ENCODE measurements around the gene PARD3B.

Gene PARD3B

DNA sequence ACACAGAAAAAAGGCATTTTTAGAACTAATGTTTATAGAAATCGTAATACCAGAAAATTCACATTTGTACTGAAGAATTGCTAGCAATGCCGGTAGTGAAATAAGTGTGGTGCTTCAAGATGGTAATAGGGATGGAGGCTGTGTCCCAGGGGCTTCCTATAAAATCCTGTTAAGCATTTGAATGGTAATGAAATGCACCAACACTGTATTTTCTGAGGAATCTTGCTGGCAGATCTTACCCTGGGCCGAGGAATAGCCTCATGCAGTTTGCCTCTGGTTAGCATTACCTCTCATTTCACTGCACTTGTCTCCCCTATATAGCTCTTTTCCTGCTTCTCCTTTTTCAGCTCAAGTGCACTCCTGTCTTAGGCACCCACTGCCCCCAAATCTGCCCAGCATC lies 635.5 kb downstream of the PARD3B start:
- DNase-seq (ENCODE audit: low spot score) = no peak
- TF ChIP-seq, protein P1, sequence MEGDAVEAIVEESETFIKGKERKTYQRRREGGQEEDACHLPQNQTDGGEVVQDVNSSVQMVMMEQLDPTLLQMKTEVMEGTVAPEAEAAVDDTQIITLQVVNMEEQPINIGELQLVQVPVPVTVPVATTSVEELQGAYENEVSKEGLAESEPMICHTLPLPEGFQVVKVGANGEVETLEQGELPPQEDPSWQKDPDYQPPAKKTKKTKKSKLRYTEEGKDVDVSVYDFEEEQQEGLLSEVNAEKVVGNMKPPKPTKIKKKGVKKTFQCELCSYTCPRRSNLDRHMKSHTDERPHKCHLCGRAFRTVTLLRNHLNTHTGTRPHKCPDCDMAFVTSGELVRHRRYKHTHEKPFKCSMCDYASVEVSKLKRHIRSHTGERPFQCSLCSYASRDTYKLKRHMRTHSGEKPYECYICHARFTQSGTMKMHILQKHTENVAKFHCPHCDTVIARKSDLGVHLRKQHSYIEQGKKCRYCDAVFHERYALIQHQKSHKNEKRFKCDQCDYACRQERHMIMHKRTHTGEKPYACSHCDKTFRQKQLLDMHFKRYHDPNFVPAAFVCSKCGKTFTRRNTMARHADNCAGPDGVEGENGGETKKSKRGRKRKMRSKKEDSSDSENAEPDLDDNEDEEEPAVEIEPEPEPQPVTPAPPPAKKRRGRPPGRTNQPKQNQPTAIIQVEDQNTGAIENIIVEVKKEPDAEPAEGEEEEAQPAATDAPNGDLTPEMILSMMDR (IDR thresholded peaks at IDR 0.05) = no peak
- Histone ChIP-seq H3K4me3 (no peak overlapping the region), H3K27ac (no peak overlapping the region)

DNA sequence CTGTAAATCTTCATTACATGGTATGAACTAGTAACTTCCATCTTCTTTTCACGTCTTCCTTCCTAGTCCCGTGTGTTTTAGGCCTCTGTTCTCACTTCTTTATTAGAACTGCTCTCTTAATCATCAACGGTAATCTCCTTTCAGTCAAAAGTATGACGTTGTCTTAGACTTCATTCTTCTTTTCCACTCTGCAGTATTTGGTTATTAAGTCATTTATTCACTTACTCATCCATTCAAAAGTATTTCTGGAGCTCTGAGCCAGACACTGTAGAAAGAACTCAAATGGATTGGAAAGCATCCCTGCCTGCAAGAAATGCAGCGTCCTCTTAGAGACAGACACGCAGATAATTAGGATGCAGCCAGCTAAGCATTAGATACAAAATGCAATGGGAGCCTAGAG lies 642.5 kb downstream of the PARD3B start:
- DNase-seq (ENCODE audit: low spot score) = no peak
- Histone ChIP-seq H3K27ac (no peak overlapping the region), H3K4me3 (no peak overlapping the region)
- TF ChIP-seq, protein P1 (IDR thresholded peaks at IDR 0.05) = no peak

DNA sequence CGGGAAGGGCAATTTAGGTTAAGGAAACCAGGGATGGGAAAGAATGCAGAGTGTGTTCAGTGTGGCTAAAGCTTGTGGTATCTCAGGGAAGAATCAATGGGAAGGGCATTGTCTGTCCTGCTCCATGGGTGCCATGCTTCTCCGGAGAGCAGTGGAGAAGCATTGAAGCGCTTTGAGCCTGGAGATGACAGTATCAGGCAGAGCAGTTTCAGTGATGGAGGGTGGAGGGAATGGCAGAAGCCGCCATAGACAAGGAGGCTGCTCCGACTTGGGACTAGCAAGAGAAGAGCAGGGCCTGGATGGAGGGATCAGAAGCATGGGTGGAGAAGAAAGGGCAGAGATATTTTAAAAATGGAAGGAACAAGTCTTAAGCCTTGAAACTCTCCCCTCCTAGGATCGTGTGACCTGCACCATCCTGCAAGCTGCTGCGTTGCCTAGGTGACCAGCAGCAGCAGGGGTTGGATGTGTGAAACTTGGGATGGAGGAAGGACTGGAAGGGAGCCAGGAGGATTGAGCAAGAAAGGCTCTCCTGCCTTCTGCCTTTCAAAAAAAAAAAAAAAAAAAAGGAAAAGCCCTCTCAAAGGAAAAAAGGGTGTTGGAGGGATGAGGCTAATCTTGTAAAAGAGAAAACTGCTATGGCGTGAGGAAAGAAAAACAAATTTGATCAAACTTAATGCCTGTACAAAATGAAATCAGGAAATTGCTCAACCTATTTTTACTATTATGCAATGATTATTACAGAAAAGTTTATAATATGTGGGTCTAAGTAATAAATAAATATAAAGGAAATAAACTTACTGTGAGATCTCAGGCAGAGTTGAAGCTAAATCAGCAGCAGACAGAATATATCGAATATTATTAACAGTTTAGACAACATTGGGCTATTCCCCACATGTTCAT lies 643.2 kb downstream of the PARD3B start:
- Histone ChIP-seq H3K27ac (no peak overlapping the region), H3K4me3 (no peak overlapping the region)
- TF ChIP-seq, protein P1 (IDR thresholded peaks at IDR 0.05) = no peak
- no peak for DNase-seq (ENCODE audit: low spot score)

DNA sequence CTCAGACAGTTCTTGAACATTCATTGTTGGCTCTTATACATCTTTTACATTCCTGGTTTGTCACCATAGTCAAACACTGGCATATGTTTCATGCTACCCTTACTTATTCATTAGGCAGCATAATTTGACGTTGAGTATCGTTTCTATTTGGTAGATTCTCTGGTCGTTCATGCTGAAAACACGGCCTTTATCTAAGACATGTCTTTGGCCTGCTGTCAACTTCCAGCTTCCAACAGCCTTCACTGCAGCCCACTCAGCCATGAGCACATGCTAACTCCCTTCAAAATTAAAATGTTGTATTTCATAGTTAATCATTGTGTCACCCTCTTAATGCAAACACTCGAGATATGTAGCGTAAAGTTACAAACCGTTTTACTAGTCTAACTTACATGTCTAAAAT lies 644.0 kb downstream of the PARD3B start:
- TF ChIP-seq, protein P1 (IDR thresholded peaks at IDR 0.05) = no peak
- Histone ChIP-seq H3K27ac (no peak overlapping the region), H3K4me3 (no peak overlapping the region)
- no peak for DNase-seq (ENCODE audit: low spot score)

DNA sequence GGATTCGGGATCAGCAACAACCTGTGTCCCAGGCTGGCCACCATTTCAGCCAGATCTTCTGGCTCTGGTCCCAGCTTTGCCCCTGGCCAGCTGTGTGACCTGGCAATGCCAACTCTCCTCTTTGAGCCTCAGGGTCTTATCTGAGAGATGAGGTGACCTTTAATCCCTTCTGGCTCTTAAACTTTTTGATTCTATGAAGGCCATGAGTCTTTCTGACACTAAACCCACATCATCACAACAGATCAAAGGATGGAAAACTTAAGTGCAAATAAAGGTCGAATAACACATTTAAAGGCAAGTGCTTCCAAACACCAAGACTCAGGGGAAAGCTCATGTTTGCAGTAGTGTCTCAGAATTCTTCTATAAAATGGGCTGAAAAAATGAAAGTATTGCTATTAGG lies 645.3 kb downstream of the PARD3B start:
- Histone ChIP-seq H3K27ac (no peak overlapping the region), H3K4me3 (no peak overlapping the region)
- TF ChIP-seq, protein P1 (IDR thresholded peaks at IDR 0.05) = no peak
- no peak for DNase-seq (ENCODE audit: low spot score)

DNA sequence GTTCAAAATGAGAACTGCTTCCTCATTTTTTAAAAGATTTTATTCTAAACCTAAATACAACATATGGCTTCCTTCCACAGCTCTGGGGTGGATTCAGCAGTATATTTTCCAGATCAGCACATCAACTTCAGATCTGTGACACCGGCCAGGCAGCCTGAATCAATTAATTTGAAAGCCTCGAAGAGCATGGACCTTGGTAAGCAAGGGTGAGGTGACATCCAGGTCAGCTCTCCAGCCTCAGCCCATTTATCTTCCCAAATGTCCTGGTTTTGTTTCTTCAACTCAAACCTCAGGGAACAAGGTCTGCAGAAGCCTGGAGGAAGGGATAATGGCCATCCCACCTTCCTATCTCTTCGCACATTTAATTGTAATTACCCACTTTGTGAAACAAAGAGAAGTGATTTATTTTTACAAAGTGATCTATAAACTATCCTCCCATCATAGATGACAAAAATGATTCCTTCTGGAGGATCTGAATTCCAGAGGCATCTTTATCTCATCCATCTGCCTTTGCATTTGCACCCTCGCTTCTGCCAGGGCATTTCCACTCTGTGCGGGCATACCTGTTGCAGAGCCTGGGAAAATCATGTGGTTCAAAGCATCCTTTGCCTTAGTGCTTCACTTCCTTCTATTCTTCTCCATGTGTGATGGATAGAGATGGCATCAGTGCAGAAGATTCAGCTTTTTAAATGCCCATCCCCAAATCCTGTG lies 648.0 kb downstream of the PARD3B start:
- H3K27ac ChIP-seq = no peak overlapping the region
- TF ChIP-seq, protein P1 (IDR thresholded peaks at IDR 0.05) = no peak
- no peak for DNase-seq (ENCODE audit: low spot score)
- no peak overlapping the region for H3K4me3 ChIP-seq
